ENCODE results near the gene ALDH6A1.

ALDH6A1 gene

GRCh38 chr14:74035556-74035955 lies 48.7 kb downstream of the ALDH6A1 start:
- H3K4me3 ChIP-seq (replicated peaks; ENCODE audit: insufficient read depth, low read length), result no peak overlapping the region
- H3K27me3 ChIP-seq (ENCODE audit: insufficient read depth, poor library complexity, severe bottlenecking), result no peaks in the 10 kb centered on the region
- no peak for TF ChIP-seq SPI1 (IDR thresholded peaks at IDR 0.05; ENCODE audit: borderline replicate concordance, low read depth)
- TF ChIP-seq REST (IDR thresholded peaks at IDR 0.05; ENCODE audit: insufficient replicate concordance, low read depth), result no peak
- no peak for TF ChIP-seq GABPA (IDR thresholded peaks at IDR 0.05; ENCODE audit: low read depth)
- TF ChIP-seq, protein P1, sequence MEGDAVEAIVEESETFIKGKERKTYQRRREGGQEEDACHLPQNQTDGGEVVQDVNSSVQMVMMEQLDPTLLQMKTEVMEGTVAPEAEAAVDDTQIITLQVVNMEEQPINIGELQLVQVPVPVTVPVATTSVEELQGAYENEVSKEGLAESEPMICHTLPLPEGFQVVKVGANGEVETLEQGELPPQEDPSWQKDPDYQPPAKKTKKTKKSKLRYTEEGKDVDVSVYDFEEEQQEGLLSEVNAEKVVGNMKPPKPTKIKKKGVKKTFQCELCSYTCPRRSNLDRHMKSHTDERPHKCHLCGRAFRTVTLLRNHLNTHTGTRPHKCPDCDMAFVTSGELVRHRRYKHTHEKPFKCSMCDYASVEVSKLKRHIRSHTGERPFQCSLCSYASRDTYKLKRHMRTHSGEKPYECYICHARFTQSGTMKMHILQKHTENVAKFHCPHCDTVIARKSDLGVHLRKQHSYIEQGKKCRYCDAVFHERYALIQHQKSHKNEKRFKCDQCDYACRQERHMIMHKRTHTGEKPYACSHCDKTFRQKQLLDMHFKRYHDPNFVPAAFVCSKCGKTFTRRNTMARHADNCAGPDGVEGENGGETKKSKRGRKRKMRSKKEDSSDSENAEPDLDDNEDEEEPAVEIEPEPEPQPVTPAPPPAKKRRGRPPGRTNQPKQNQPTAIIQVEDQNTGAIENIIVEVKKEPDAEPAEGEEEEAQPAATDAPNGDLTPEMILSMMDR (IDR thresholded peaks at IDR 0.05; ENCODE audit: insufficient read depth, low read length), result no peak
- TF ChIP-seq POLR2AphosphoS5 (IDR thresholded peaks at IDR 0.05; ENCODE audit: low read depth), result no peak
- DNase-seq (ENCODE audit: low read depth in 1 of 2, low spot score in 1 of 2), result no peak
- H3K27ac ChIP-seq (replicated peaks), result no peak overlapping the region

- Histone ChIP-seq H3K27ac (replicated peaks) (no peak overlapping the region), H3K4me3 (replicated peaks; ENCODE audit: insufficient read depth, low read length) (no peak overlapping the region), H3K27me3 (ENCODE audit: insufficient read depth, poor library complexity, severe bottlenecking) (no peaks in the 10 kb centered on the region)
- DNase-seq (ENCODE audit: low read depth in 1 of 2, low spot score in 1 of 2), result no peak
- TF ChIP-seq SPI1 (IDR thresholded peaks at IDR 0.05; ENCODE audit: borderline replicate concordance, low read depth) (no peak), REST (IDR thresholded peaks at IDR 0.05; ENCODE audit: insufficient replicate concordance, low read depth) (no peak), GABPA (IDR thresholded peaks at IDR 0.05; ENCODE audit: low read depth) (no peak), POLR2AphosphoS5 (IDR thresholded peaks at IDR 0.05; ENCODE audit: low read depth) (no peak)
- TF ChIP-seq, protein P1 (IDR thresholded peaks at IDR 0.05; ENCODE audit: insufficient read depth, low read length), result no peak
Observed at GRCh38 chr14:74034572-74034971, 49.7 kb downstream of the ALDH6A1 start.

DNA sequence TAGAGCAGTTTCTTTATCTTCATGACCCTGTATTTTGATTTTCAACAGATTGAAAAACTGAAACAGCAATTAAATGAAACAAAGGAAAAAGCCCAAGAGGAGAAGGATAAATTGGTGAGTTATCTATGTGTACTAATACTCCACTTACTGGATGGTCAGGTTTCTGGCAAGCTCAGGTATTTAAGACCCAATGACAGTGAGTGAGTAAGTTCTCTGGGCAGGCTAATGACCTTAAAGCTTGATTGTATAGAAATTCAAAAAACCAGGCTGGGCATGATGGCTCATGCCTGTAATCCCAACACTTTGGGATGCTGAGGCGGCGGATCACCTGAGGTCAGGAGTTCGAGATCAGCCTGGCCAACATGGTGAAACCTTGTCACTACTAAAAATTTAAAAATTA lies 55.1 kb downstream of the ALDH6A1 start:
- DNase-seq (ENCODE audit: low read depth in 1 of 2, low spot score in 1 of 2), result no peak
- Histone ChIP-seq H3K27ac (replicated peaks) (no peak overlapping the region), H3K27me3 (ENCODE audit: insufficient read depth, poor library complexity, severe bottlenecking) (no peaks in the 10 kb centered on the region), H3K4me3 (replicated peaks; ENCODE audit: insufficient read depth, low read length) (no peak overlapping the region)
- TF ChIP-seq, protein P1 (IDR thresholded peaks at IDR 0.05; ENCODE audit: insufficient read depth, low read length), result no peak
- TF ChIP-seq GABPA (IDR thresholded peaks at IDR 0.05; ENCODE audit: low read depth) (no peak), POLR2AphosphoS5 (IDR thresholded peaks at IDR 0.05; ENCODE audit: low read depth) (no peak)

GRCh38 chr14:74022346-74022745 lies 61.9 kb downstream of the ALDH6A1 start:
- TF ChIP-seq REST (IDR thresholded peaks at IDR 0.05; ENCODE audit: insufficient replicate concordance, low read depth) (no peak), SPI1 (IDR thresholded peaks at IDR 0.05; ENCODE audit: borderline replicate concordance, low read depth) (no peak), POLR2AphosphoS5 (IDR thresholded peaks at IDR 0.05; ENCODE audit: low read depth) (no peak), GABPA (IDR thresholded peaks at IDR 0.05; ENCODE audit: low read depth) (no peak)
- TF ChIP-seq, protein P1 (IDR thresholded peaks at IDR 0.05; ENCODE audit: insufficient read depth, low read length), result no peak
- Histone ChIP-seq H3K27ac (replicated peaks) (no peak overlapping the region), H3K4me3 (replicated peaks; ENCODE audit: insufficient read depth, low read length) (no peak overlapping the region), H3K27me3 (ENCODE audit: insufficient read depth, poor library complexity, severe bottlenecking) (no peaks in the 10 kb centered on the region)
- DNase-seq (ENCODE audit: low read depth in 1 of 2, low spot score in 1 of 2), result no peak
